HG02759 (cell line): Measurements from ENCODE around the gene UGT1A9.
"Not testable (repeated sequence)": the region's sequence is repeated elsewhere in the genome, so short reads cannot be mapped to it uniquely, and the experiment has no call there.

ENCODE experiments used
- ATAC-seq: cut with Tn5 transposase; IDR thresholded peaks from one replicate; pipeline ENCODE4 v1.9.1; 2021; ENCODE audit warnings: mild to moderate bottlenecking, moderate library complexity; ENCODE audit not compliant: unreplicated experiment

The UGT1A9 gene

GRCh38 chr2:233680361-233681045 is 8.8 kb downstream of the UGT1A9 start:
- no peak for ATAC-seq

- ATAC-seq: no peak
Measured at GRCh38 chr2:233681521-233682099, 9.9 kb downstream of the UGT1A9 start, which contains the start of gene UGT1A7. TSS of gene UGT1A7 (plus strand) at chr2:233681901. CDS start at chr2:233681938, 37 bp downstream.

GRCh38 chr2:233684640-233685039 is 12.9 kb downstream of the UGT1A9 start:
- no peak for ATAC-seq

- no peak for ATAC-seq
Measured at GRCh38 chr2:233686928-233687327, 15.2 kb downstream of the UGT1A9 start.

GRCh38 chr2:233688341-233688740 is 16.6 kb downstream of the UGT1A9 start:
- no peak for ATAC-seq

- ATAC-seq: no peak
Measured at GRCh38 chr2:233689031-233689430, 17.3 kb downstream of the UGT1A9 start.

- no peak for ATAC-seq
Measured at GRCh38 chr2:233689501-233689900, 17.8 kb downstream of the UGT1A9 start.

- ATAC-seq: no peak
Measured at GRCh38 chr2:233690444-233690843, 18.7 kb downstream of the UGT1A9 start.

- no peak for ATAC-seq
Measured at GRCh38 chr2:233691443-233692433, 20.0 kb downstream of the UGT1A9 start.

GRCh38 chr2:233692648-233693047 is 20.9 kb downstream of the UGT1A9 start, which contains the start of gene UGT1A6:
TSS of gene UGT1A6 (plus strand) at chr2:233692890. CDS start at chr2:233693005, 115 bp downstream.
- ATAC-seq: no peak

GRCh38 chr2:233693963-233694362 is 22.3 kb downstream of the UGT1A9 start:
- ATAC-seq: no peak

GRCh38 chr2:233698740-233699139 is 27.0 kb downstream of the UGT1A9 start:
- ATAC-seq: no peak

- no peak for ATAC-seq
Measured at GRCh38 chr2:233699424-233700027, 27.8 kb downstream of the UGT1A9 start.

- no peak for ATAC-seq
Measured at GRCh38 chr2:233700028-233700635, 28.4 kb downstream of the UGT1A9 start.

- not testable (repeated sequence) for ATAC-seq
Measured at GRCh38 chr2:233700842-233701241, 29.1 kb downstream of the UGT1A9 start.

GRCh38 chr2:233702238-233702637 is 30.5 kb downstream of the UGT1A9 start:
- no peak for ATAC-seq

GRCh38 chr2:233705911-233706506 is 34.3 kb downstream of the UGT1A9 start:
- ATAC-seq: no peak

- no peak for ATAC-seq
Measured at GRCh38 chr2:233706720-233707119, 35.0 kb downstream of the UGT1A9 start.

- no peak for ATAC-seq
Measured at GRCh38 chr2:233707940-233708644, 36.4 kb downstream of the UGT1A9 start.
